D721Med (cell line): ENCODE results near the gene VPS51.

Experiments used
- DNase-seq: peaks from one replicate; pipeline ENCODE4 v3.0.0; 2011; ENCODE audit warnings: low spot score; ENCODE audit not compliant: insufficient read length
- FAIRE-seq: peaks from 2 replicates; lab custom pipeline; 2011; peaks lifted over from hg19 to GRCh38; lab: Jason Lieb, UNC
- CTCF ChIP-seq: IDR thresholded peaks from 2 replicates; pipeline ENCODE4 v1.5.1; 2012; ENCODE audit warnings: mild to moderate bottlenecking, control low read depth; ENCODE audit not compliant: insufficient read depth; ENCODE audit errors: missing control alignments

VPS51 gene

GRCh38 chr11:65090628-65091027, 5.4 kb upstream of the VPS51 start:
- no peak for TF ChIP-seq CTCF
- DNase-seq (no peak), FAIRE-seq (no peak)

GRCh38 chr11:65095427-65095826, 587 bp upstream of the VPS51 start:
- no peak for TF ChIP-seq CTCF
- DNase-seq (no peak), FAIRE-seq (no peak)

- FAIRE-seq = no peak
- TF ChIP-seq CTCF = no peak
- DNase-seq = no peak
Observed at GRCh38 chr11:65096926-65097325, 912 bp downstream of the VPS51 start.

GRCh38 chr11:65100674-65101350, 4.8 kb downstream of the VPS51 start:
- FAIRE-seq = no peak
- DNase-seq = no peak
- TF ChIP-seq CTCF = no peak

- FAIRE-seq = no peak
- no peak for DNase-seq
- TF ChIP-seq CTCF = no peak
Observed at GRCh38 chr11:65102142-65103095, 6.4 kb downstream of the VPS51 start.

GRCh38 chr11:65103476-65103875, 7.5 kb downstream of the VPS51 start:
- FAIRE-seq (no peak), DNase-seq (no peak)
- no peak for TF ChIP-seq CTCF
